NCI-H1092 (cell line): ENCODE measurements around the gene BBIP1.
A peak's percentile ranks its signal among the peaks of the same experiment; 100 is the strongest.

ENCODE experiments used
- DNase-seq: peaks from one replicate; lab custom pipeline; 2025; lab: John Stamatoyannopoulos, UW

The BBIP1 gene

GRCh38 chr10:110863361-110863760 lies 55.6 kb downstream of the BBIP1 start:
- no peak for DNase-seq

- no peak for DNase-seq
These were observed 56.0 kb downstream of the BBIP1 start for GRCh38 chr10:110862961-110863360.

- no peak for DNase-seq
These were observed 56.9 kb downstream of the BBIP1 start for GRCh38 chr10:110861930-110862649.

GRCh38 chr10:110861476-110861875 lies 57.5 kb downstream of the BBIP1 start:
- DNase-seq, result no peak

- DNase-seq, result no peak
These were observed 58.3 kb downstream of the BBIP1 start for GRCh38 chr10:110860576-110861241.

GRCh38 chr10:110859973-110860376 lies 59.0 kb downstream of the BBIP1 start:
- no peak for DNase-seq

- no peak for DNase-seq
These were observed 59.6 kb downstream of the BBIP1 start for GRCh38 chr10:110859206-110859972.

GRCh38 chr10:110858297-110858934 lies 60.6 kb downstream of the BBIP1 start:
- DNase-seq, result no peak

GRCh38 chr10:110857265-110858171 lies 61.5 kb downstream of the BBIP1 start:
- DNase-seq, result peak; percentile 90

GRCh38 chr10:110853921-110854605 lies 64.9 kb downstream of the BBIP1 start:
- no peak for DNase-seq

- DNase-seq, result no peak
These were observed 66.0 kb downstream of the BBIP1 start for GRCh38 chr10:110852947-110853346.

- no peak for DNase-seq
These were observed 66.6 kb downstream of the BBIP1 start for GRCh38 chr10:110852255-110852896.

- DNase-seq, result no peak
These were observed 67.9 kb downstream of the BBIP1 start for GRCh38 chr10:110851020-110851612.

- no peak for DNase-seq
These were observed 68.9 kb downstream of the BBIP1 start for GRCh38 chr10:110850099-110850498.
